Hepatocyte (in vitro differentiated cells): ENCODE measurements around the gene RCAN2. TPM values are rescaled to one million over a fixed set of nuclear protein-coding genes. Genes with fewer than 3 reads are reported as not detected.

Experiments used
- DNase-seq: peaks from one replicate; pipeline ENCODE4 v3.0.0-alpha.2; 2016; ENCODE audit warnings: low spot score
- H2AFZ ChIP-seq: fragments of 200-600 bp; sonication (generic); 2 replicates; pipeline ENCODE4 v1.6.0; 2016; ENCODE audit warnings: antibody characterized with exemption, mild to moderate bottlenecking
- H3K27ac ChIP-seq: fragments of 200-600 bp; sonication (generic); 2 replicates; pipeline ENCODE4 v1.5.1; 2016; ENCODE audit warnings: mild to moderate bottlenecking
- H3K27me3 ChIP-seq: fragments of 200-600 bp; sonication (generic); 2 replicates; pipeline ENCODE4 v1.6.1; 2016
- H3K36me3 ChIP-seq: fragments of 200-600 bp; sonication (generic); replicated peaks from 2 replicates; pipeline ENCODE4 v1.5.1; 2016; ENCODE audit warnings: low read depth; ENCODE audit not compliant: insufficient read depth
- H3K4me1 ChIP-seq: fragments of 200-600 bp; sonication (generic); 2 replicates; pipeline ENCODE4 v1.5.1; 2016; ENCODE audit warnings: mild to moderate bottlenecking, moderate library complexity; ENCODE audit not compliant: insufficient read depth
- H3K4me2 ChIP-seq: fragments of 200-600 bp; sonication (generic); 2 replicates; pipeline ENCODE4 v1.6.0; 2016
- H3K4me3 ChIP-seq: fragments of 200-600 bp; sonication (generic); 2 replicates; pipeline ENCODE4 v1.5.1; 2016; ENCODE audit warnings: mild to moderate bottlenecking
- H3K79me2 ChIP-seq: fragments of 200-600 bp; sonication (generic); 2 replicates; pipeline ENCODE4 v1.6.0; 2017; ENCODE audit warnings: mild to moderate bottlenecking
- H3K9me2 ChIP-seq: fragments of 200-600 bp; sonication (generic); replicated peaks from 2 replicates; pipeline ENCODE4 v1.6.0; 2017; ENCODE audit warnings: mild to moderate bottlenecking; ENCODE audit not compliant: insufficient read depth
- H3K9me3 ChIP-seq: fragments of 200-600 bp; sonication (generic); 2 replicates; pipeline ENCODE4 v1.5.1; 2016; ENCODE audit warnings: low read depth, mild to moderate bottlenecking
- H4K20me1 ChIP-seq: fragments of 200-600 bp; sonication (generic); 2 replicates; pipeline ENCODE4 v1.6.0; 2016; ENCODE audit warnings: mild to moderate bottlenecking; ENCODE audit not compliant: insufficient read depth, poor library complexity, severe bottlenecking
- EZH2 ChIP-seq: fragments of 200-600 bp; sonication (generic); IDR thresholded peaks from 2 replicates; pipeline ENCODE4 v1.6.1; 2016; ENCODE audit warnings: antibody characterized with exemption, mild to moderate bottlenecking, borderline replicate concordance
- EZH2phosphoT487 ChIP-seq: fragments of 200-600 bp; sonication (generic); IDR thresholded peaks from one replicate; pipeline ENCODE4 v1.6.1; 2018; ENCODE audit warnings: antibody characterized with exemption, mild to moderate bottlenecking, low read depth, moderate library complexity; ENCODE audit not compliant: unreplicated experiment, severe bottlenecking
- WGBS: methylation state at CpG from one replicate; pipeline ENCODE4 v1.1.6; 2016; ENCODE audit warnings: low lambda C conversion rate; ENCODE audit errors: missing lambda C conversion rate; 5-methylcytosine and 5-hydroxymethylcytosine counted together
- polyA plus RNA-seq: library from polyadenylated mRNA; unstranded; fragments of >200 nt; fragmentation: Nextera tagmentation; extraction: Ambion mirVana; gene quantifications from 2 replicates; pipeline ENCODE4 v1.2.1, GENCODE V29; 2016
- total RNA-seq: library from RNA; depleted of rRNA; stranded (reverse); fragments of >200 nt; gene quantifications from 2 replicates; pipeline ENCODE4 v1.2.3, GENCODE V29; 2014
- TF ChIP-seq, protein P1 (sequence below): fragments of 200-600 bp; sonication (generic); IDR thresholded peaks from 2 replicates; pipeline ENCODE4 v1.5.1; 2016; ENCODE audit warnings: antibody characterized with exemption, mild to moderate bottlenecking; ENCODE audit not compliant: poor library complexity

Gene RCAN2
- total and polyA plus RNA-seq, 2 experiments from 2014 or later: 5.0 to 6.6 TPM

DNA sequence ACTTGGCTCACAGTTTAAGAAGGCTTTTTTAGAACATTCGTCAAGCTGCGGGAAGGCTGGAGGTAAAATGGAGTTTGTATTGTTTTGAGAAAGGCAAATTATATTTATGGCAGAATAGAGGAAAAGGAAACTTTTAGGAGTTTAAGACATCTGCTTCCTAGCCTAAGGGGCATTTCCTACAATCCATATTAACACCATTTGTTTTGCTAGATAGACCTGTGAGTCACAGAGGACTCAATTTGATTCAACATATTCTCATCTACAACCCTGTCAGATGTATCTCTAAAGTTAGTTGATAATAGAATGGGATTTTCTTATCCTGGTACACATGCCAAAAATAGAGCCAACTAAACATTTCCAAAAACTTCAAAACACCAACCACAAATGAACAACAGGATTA, 35.0 kb downstream of the RCAN2 start:
- no peaks in the 10 kb centered on the region for H3K36me3 ChIP-seq
- H3K4me2 ChIP-seq: no peak overlapping the region
- WGBS: 83% methylated on average over 2 of the region's 2 CpGs
- H4K20me1 ChIP-seq: no peaks in the 10 kb centered on the region
- no peaks in the 10 kb centered on the region for H3K9me2 ChIP-seq
- no peak overlapping the region for H2AFZ ChIP-seq
- H3K27me3 ChIP-seq: no peaks in the 10 kb centered on the region
- no peak for DNase-seq
- H3K79me2 ChIP-seq: no peaks in the 10 kb centered on the region
- TF ChIP-seq, protein P1, sequence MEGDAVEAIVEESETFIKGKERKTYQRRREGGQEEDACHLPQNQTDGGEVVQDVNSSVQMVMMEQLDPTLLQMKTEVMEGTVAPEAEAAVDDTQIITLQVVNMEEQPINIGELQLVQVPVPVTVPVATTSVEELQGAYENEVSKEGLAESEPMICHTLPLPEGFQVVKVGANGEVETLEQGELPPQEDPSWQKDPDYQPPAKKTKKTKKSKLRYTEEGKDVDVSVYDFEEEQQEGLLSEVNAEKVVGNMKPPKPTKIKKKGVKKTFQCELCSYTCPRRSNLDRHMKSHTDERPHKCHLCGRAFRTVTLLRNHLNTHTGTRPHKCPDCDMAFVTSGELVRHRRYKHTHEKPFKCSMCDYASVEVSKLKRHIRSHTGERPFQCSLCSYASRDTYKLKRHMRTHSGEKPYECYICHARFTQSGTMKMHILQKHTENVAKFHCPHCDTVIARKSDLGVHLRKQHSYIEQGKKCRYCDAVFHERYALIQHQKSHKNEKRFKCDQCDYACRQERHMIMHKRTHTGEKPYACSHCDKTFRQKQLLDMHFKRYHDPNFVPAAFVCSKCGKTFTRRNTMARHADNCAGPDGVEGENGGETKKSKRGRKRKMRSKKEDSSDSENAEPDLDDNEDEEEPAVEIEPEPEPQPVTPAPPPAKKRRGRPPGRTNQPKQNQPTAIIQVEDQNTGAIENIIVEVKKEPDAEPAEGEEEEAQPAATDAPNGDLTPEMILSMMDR: no peak
- TF ChIP-seq EZH2 (no peak), EZH2phosphoT487 (no peak)
- no peak overlapping the region for H3K27ac ChIP-seq
- no peaks in the 10 kb centered on the region for H3K4me1 ChIP-seq
- no peaks in the 10 kb centered on the region for H3K9me3 ChIP-seq
- H3K4me3 ChIP-seq: no peak overlapping the region

DNA sequence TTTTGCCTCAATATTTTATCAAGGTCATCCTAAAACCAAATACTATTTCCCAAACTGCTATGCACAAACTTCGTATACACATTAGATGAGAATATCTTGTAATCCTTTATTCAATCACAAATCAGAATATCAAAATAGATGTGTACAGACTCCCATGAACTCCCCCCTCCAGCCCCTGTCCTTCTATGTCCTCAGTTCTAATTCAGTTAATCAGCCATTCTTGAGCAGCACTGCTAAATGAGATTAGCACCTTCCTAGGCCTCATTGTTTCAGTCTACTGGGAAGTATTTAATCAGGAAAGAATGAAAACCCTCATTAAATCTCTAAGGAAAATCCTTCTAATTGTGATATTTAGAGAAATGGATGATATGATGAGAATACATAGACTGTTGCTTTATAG, 36.6 kb downstream of the RCAN2 start:
- H4K20me1 ChIP-seq: no peaks in the 10 kb centered on the region
- no peaks in the 10 kb centered on the region for H3K9me2 ChIP-seq
- no peak overlapping the region for H3K4me2 ChIP-seq
- H3K27ac ChIP-seq: no peak overlapping the region
- no peak for DNase-seq
- H3K36me3 ChIP-seq: no peaks in the 10 kb centered on the region
- peaks cover 2% of the 10 kb centered on the region for H3K9me3 ChIP-seq
- H3K79me2 ChIP-seq: no peaks in the 10 kb centered on the region
- 100% methylated on average over 1 of the region's 1 CpG for WGBS
- TF ChIP-seq, protein P1: no peak
- no peak overlapping the region for H2AFZ ChIP-seq
- no peak overlapping the region for H3K4me3 ChIP-seq
- H3K4me1 ChIP-seq: no peaks in the 10 kb centered on the region
- H3K27me3 ChIP-seq: no peaks in the 10 kb centered on the region

- Histone ChIP-seq H3K79me2 (no peaks in the 10 kb centered on the region), H3K27ac (no peak overlapping the region), H3K4me2 (no peak overlapping the region), H4K20me1 (no peaks in the 10 kb centered on the region), H3K4me3 (no peak overlapping the region), H3K27me3 (no peaks in the 10 kb centered on the region), H3K9me3 (peaks cover 9% of the 10 kb centered on the region), H2AFZ (no peak overlapping the region), H3K9me2 (no peaks in the 10 kb centered on the region), H3K36me3 (no peaks in the 10 kb centered on the region), H3K4me1 (no peaks in the 10 kb centered on the region)
- TF ChIP-seq EZH2 (no peak), EZH2phosphoT487 (no peak)
- TF ChIP-seq, protein P1: no peak
- 76% methylated on average over 3 of the region's 3 CpGs for WGBS
- no peak for DNase-seq
Observed at GRCh38 chr6:46453741-46454316, 37.4 kb downstream of the RCAN2 start.

GRCh38 chr6:46453216-46453615, 38.0 kb downstream of the RCAN2 start:
- 51% methylated on average over 4 of the region's 4 CpGs for WGBS
- H3K36me3 ChIP-seq: no peaks in the 10 kb centered on the region

More at GRCh38 chr6:46453216-46453615, 38.0 kb downstream of the RCAN2 start:
- Histone ChIP-seq H4K20me1 (no peaks in the 10 kb centered on the region), H3K9me2 (no peaks in the 10 kb centered on the region), H3K27ac (no peak overlapping the region), H3K79me2 (no peaks in the 10 kb centered on the region), H3K4me3 (no peak overlapping the region), H2AFZ (no peak overlapping the region), H3K9me3 (peaks cover 9% of the 10 kb centered on the region), H3K27me3 (no peaks in the 10 kb centered on the region), H3K4me1 (no peaks in the 10 kb centered on the region), H3K4me2 (no peak overlapping the region)
- TF ChIP-seq EZH2: no peak
- TF ChIP-seq EZH2phosphoT487: no peak
- TF ChIP-seq, protein P1: no peak
- no peak for DNase-seq
